A673 (cell line): Measurements from ENCODE around the gene SGCD.

Source experiments
- EZH2 ChIP-seq: fragments of 200-600 bp; sonication (generic); IDR thresholded peaks from 2 replicates; pipeline ENCODE4 v1.6.1; 2017; ENCODE audit warnings: borderline replicate concordance, low read depth, mild to moderate bottlenecking, mixed read lengths, antibody characterized with exemption, low read length; ENCODE audit not compliant: poor library complexity, severe bottlenecking
- TF ChIP-seq, protein P1 (sequence below): fragments of 300-800, 200-600 bp; sonication (generic); conservative IDR thresholded peaks from 2 replicates; pipeline ENCODE4 v1.5.1; 2017; ENCODE audit warnings: low read depth, mild to moderate bottlenecking, antibody characterized with exemption, low read length, moderate library complexity, mixed read lengths

DNA sequence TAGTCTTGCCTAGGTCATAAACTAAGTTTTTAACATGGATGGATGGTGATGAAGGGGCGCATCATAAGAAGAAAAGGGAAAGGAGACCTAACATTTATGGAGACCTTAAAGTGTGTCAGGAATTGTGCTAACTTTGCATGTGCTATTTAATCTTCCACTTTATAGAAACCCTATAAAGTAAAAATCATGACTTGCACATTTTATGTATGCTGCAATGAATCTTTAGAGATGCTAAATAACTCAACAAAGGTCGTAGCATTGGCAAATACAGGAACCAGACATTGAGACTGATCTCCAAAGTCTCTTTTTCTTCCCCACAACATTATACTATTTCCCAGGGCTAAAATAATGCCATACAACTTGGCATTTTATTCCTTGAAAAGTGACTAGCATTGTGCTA is 214.6 kb downstream of the SGCD start:
- TF ChIP-seq, protein P1, sequence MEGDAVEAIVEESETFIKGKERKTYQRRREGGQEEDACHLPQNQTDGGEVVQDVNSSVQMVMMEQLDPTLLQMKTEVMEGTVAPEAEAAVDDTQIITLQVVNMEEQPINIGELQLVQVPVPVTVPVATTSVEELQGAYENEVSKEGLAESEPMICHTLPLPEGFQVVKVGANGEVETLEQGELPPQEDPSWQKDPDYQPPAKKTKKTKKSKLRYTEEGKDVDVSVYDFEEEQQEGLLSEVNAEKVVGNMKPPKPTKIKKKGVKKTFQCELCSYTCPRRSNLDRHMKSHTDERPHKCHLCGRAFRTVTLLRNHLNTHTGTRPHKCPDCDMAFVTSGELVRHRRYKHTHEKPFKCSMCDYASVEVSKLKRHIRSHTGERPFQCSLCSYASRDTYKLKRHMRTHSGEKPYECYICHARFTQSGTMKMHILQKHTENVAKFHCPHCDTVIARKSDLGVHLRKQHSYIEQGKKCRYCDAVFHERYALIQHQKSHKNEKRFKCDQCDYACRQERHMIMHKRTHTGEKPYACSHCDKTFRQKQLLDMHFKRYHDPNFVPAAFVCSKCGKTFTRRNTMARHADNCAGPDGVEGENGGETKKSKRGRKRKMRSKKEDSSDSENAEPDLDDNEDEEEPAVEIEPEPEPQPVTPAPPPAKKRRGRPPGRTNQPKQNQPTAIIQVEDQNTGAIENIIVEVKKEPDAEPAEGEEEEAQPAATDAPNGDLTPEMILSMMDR: no peak
- TF ChIP-seq EZH2: no peak
